ENCODE data around the gene PAGE2B. TPM values are rescaled to one million over a fixed set of nuclear protein-coding genes. Genes with fewer than 3 reads are reported as not detected.

Gene PAGE2B
- total and polyA plus RNA-seq, 10 of the 15 experiments (the other 5 are each of a cell fraction or from before 2014, with no cell fraction given), result 0.22 to 0.65 (median 0.32) TPM; not detected in 7

- TF ChIP-seq PAX8 (IDR thresholded peaks at IDR 0.05), result no peak
- no peak for TF ChIP-seq SRF (IDR thresholded peaks at IDR 0.05; ENCODE audit: low read depth in 2 of 2, low read length in 2 of 2)
- no peak for TF ChIP-seq EED (IDR thresholded peaks at IDR 0.05; ENCODE audit: low read depth)
- no peak for TF ChIP-seq NFIC (IDR thresholded peaks at IDR 0.05; ENCODE audit: low read depth, low read length)
- TF ChIP-seq, protein P1, sequence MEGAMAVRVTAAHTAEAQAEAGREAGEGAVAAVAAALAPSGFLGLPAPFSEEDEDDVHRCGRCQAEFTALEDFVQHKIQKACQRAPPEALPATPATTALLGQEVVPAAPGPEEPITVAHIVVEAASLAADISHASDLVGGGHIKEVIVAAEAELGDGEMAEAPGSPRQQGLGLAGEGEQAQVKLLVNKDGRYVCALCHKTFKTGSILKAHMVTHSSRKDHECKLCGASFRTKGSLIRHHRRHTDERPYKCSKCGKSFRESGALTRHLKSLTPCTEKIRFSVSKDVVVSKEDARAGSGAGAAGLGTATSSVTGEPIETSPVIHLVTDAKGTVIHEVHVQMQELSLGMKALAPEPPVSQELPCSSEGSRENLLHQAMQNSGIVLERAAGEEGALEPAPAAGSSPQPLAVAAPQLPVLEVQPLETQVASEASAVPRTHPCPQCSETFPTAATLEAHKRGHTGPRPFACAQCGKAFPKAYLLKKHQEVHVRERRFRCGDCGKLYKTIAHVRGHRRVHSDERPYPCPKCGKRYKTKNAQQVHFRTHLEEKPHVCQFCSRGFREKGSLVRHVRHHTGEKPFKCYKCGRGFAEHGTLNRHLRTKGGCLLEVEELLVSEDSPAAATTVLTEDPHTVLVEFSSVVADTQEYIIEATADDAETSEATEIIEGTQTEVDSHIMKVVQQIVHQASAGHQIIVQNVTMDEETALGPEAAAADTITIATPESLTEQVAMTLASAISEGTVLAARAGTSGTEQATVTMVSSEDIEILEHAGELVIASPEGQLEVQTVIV (IDR thresholded peaks at IDR 0.05; ENCODE audit: borderline replicate concordance, partially characterized antibody), result no peak
- no peak for TF ChIP-seq ZZZ3 (IDR thresholded peaks at IDR 0.05; ENCODE audit: control insufficient read depth, insufficient read length, low read depth)
- no peak for TF ChIP-seq BACH1 (IDR thresholded peaks at IDR 0.05; ENCODE audit: borderline replicate concordance)
- no peak for TF ChIP-seq PBX3 (IDR thresholded peaks at IDR 0.05; ENCODE audit: insufficient replicate concordance, low read depth, low read length)
Observed at GRCh38 chrX:55074851-55075467, at the start of gene PAGE2B (continued).

GRCh38 chrX:55026143-55026542 lies 48.7 kb upstream of the PAGE2B start:
- H3K36me3 ChIP-seq (ENCODE audit: control insufficient read depth in 2 of 2, insufficient read depth in 2 of 2, low read length in 1 of 2), result no peaks in the 10 kb centered on the region
- no peak for DNase-seq (ENCODE audit: low read depth, low spot score)
- H3K4me1 ChIP-seq (ENCODE audit: control insufficient read depth, insufficient read depth, low read length), result no peaks in the 10 kb centered on the region
- RAD21 ChIA-PET (ENCODE audit: unreplicated experiment), result no interaction called here
- SMC1A ChIA-PET (ENCODE audit: uncharacterized antibody, unreplicated experiment), result no interaction called here
- intact Hi-C loops (cut with micrococcal nuclease; ENCODE audit: unreplicated experiment) (no loop called here), in situ Hi-C loops (cut with MboI) (no loop called here)
- H3K27ac ChIP-seq (ENCODE audit: control insufficient read depth, insufficient read depth), result no peak overlapping the region
- no TSS peak for BruUV-seq (replicated peaks)
- no peak overlapping the region for H2AFZ ChIP-seq (ENCODE audit: control insufficient read depth, low read depth, low read length)
- no peak for FAIRE-seq
- CTCF ChIA-PET, result no interaction called here
- H3K27me3 ChIP-seq (replicated peaks in 1 of 2; ENCODE audit: control insufficient read depth in 2 of 2, insufficient read depth in 2 of 2, low read length in 1 of 2), result no peaks in the 10 kb centered on the region
- ATAC-seq, result no peak
- POLR2A ChIA-PET, result no interaction called here
- H3K4me3 ChIP-seq, result no peak overlapping the region
- no peaks in the 10 kb centered on the region for H3K9me3 ChIP-seq (replicated peaks; ENCODE audit: control insufficient read depth, insufficient read depth, low read length)
- no peak overlapping the region for H3K4me2 ChIP-seq (ENCODE audit: control insufficient read depth, insufficient read depth)
- H3K9ac ChIP-seq (ENCODE audit: control insufficient read depth, insufficient read depth, low read length), result no peak overlapping the region
- H4K20me1 ChIP-seq (ENCODE audit: control insufficient read depth, insufficient read depth), result no peaks in the 10 kb centered on the region
- no peaks in the 10 kb centered on the region for H3K79me2 ChIP-seq (ENCODE audit: control insufficient read depth, insufficient read depth, low read length)
- no peak for TF ChIP-seq IKZF1 (conservative IDR thresholded peaks at IDR 0.05)
- no peak for TF ChIP-seq NR2C1 (IDR thresholded peaks at IDR 0.05)
- TF ChIP-seq WRNIP1 (IDR thresholded peaks at IDR 0.05; ENCODE audit: borderline replicate concordance, low read depth, low read length), result no peak
- no peak for TF ChIP-seq HDGF (IDR thresholded peaks at IDR 0.05)
- TF ChIP-seq HDAC2 (IDR thresholded peaks at IDR 0.05), result no peak
- no peak for TF ChIP-seq CHD2 (IDR thresholded peaks at IDR 0.05; ENCODE audit: borderline replicate concordance, low read depth, low read length)
- no peak for TF ChIP-seq TCF7 (IDR thresholded peaks at IDR 0.05; ENCODE audit: borderline replicate concordance)
- TF ChIP-seq RFX5 (IDR thresholded peaks at IDR 0.05; ENCODE audit: low read depth, low read length), result no peak
- TF ChIP-seq SIN3A (IDR thresholded peaks at IDR 0.05; ENCODE audit: low read depth, low read length), result no peak
- TF ChIP-seq ZSCAN29 (IDR thresholded peaks at IDR 0.05), result no peak
- TF ChIP-seq, protein P2, sequence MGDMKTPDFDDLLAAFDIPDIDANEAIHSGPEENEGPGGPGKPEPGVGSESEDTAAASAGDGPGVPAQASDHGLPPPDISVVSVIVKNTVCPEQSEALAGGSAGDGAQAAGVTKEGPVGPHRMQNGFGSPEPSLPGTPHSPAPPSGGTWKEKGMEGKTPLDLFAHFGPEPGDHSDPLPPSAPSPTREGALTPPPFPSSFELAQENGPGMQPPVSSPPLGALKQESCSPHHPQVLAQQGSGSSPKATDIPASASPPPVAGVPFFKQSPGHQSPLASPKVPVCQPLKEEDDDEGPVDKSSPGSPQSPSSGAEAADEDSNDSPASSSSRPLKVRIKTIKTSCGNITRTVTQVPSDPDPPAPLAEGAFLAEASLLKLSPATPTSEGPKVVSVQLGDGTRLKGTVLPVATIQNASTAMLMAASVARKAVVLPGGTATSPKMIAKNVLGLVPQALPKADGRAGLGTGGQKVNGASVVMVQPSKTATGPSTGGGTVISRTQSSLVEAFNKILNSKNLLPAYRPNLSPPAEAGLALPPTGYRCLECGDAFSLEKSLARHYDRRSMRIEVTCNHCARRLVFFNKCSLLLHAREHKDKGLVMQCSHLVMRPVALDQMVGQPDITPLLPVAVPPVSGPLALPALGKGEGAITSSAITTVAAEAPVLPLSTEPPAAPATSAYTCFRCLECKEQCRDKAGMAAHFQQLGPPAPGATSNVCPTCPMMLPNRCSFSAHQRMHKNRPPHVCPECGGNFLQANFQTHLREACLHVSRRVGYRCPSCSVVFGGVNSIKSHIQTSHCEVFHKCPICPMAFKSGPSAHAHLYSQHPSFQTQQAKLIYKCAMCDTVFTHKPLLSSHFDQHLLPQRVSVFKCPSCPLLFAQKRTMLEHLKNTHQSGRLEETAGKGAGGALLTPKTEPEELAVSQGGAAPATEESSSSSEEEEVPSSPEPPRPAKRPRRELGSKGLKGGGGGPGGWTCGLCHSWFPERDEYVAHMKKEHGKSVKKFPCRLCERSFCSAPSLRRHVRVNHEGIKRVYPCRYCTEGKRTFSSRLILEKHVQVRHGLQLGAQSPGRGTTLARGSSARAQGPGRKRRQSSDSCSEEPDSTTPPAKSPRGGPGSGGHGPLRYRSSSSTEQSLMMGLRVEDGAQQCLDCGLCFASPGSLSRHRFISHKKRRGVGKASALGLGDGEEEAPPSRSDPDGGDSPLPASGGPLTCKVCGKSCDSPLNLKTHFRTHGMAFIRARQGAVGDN (IDR thresholded peaks at IDR 0.05), result no peak

Measured in GM12878 (cell line).